Measurements from ENCODE around the gene ENDOG.
A peak's percentile ranks its signal among the peaks of the same experiment; 100 is the strongest.
"Not testable (repeated sequence)": the region's sequence is repeated elsewhere in the genome, so short reads cannot be mapped to it uniquely, and the experiment has no call there.

The ENDOG gene

DNA sequence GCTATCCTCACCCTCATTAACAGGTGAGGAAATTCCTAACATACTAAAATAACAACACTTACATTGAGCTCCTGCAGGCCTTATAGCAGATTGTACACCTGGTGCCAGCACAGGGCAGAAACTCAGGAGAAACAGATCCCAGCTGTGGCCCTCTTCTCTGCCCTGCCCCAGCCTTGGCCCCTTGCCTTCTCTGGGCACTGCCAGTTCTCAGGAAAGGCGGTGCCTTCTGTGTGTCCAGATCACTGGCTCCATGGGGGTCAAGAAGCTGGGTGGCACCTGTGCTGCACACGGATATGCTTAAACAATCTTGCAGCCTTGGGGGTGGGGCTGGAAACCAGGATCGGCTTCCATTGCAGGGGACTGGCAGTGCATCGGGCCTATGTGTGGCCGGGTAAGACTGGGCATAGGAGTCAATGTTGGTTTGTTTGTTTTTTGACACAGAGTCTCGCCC lies 44.1 kb downstream of the ENDOG start:
- no peak for DNase-seq

DNA sequence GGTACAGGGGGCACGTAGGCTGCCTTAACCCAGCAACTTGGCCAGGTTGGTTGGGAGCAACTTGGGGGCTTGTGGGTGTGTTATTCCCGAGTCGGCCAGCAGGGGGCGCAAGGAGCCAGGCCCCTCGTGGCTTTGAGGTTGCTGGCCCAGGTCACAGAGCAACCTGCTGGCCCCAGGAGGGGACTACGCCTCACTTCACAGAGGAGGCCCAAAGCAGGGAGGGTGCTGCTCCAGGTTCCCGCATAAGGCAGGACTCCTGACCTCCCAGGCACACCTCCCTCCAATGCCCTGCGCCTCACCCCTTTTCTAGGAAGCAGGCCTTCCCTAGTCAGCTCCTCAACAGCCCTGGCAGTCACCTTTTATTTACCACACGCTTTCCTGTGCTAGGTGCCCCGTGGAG lies 45.3 kb downstream of the ENDOG start:
- DNase-seq: peak; percentile 65

DNA sequence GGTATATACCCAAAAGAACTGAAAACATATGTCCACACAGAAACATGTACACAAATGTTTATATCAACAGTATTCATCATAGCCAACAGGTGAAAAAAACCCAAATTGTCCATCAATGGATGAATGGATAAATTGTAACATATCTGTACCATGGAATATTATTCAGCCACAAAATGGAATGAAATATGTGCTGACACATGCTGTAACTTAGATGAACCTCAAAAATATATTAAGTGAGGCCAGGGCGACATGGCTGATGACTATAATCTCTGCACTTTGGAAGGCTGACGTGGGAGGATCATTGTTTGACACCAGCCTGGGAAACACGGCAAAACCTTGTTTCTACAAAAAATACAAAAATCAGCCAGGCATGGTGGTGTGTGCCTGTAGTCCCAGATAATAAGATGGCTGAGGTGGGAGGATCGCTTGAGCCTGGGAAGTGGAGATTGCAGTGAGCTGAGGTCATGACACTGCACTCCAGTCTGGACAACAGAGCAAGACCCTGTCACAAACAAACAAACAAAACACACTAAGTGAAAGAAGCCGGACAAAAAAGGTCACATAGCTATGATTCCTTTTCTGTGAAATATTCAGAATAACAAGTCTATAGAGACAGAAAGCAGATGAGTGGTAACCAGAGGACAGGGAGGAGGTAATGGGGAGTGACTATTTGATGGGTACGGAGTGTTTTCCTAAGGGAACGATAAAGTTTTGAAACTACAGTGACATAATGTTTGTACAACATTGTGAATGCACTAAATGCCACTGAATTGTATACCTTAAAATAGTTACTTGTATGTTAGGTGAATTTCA lies 52.0 kb downstream of the ENDOG start:
- DNase-seq: no peak

- DNase-seq: not testable (repeated sequence)
Measured at GRCh38 chr9:128870941-128871265, 52.6 kb downstream of the ENDOG start.
